Neural progenitor cell (in vitro differentiated cells): ENCODE measurements around the gene PYGB. TPM values are rescaled to one million over a fixed set of nuclear protein-coding genes. Genes with fewer than 3 reads are reported as not detected.

Experiments
- DNase-seq: peaks from one replicate; pipeline ENCODE4 v3.0.0-alpha.2; 2016; ENCODE audit warnings: low spot score
- H2AFZ ChIP-seq: fragments of 200-600 bp; sonication (generic); replicated peaks from 2 replicates; pipeline ENCODE4 v1.6.1; 2016; ENCODE audit warnings: antibody characterized with exemption
- H3F3A ChIP-seq: fragments of 200-600 bp; sonication (generic); 2 replicates; pipeline ENCODE4 v1.6.1; 2016; ENCODE audit warnings: antibody characterized with exemption, low read depth
- H3K27ac ChIP-seq: fragments of 200-600 bp; sonication (generic); 2 replicates; pipeline ENCODE4 v1.5.1; 2016; ENCODE audit warnings: mild to moderate bottlenecking
- H3K27me3 ChIP-seq: fragments of 200-600 bp; sonication (generic); 2 replicates; pipeline ENCODE4 v1.6.1; 2016; ENCODE audit warnings: mild to moderate bottlenecking, moderate library complexity
- H3K36me3 ChIP-seq: fragments of 200-600 bp; sonication (generic); 2 replicates; pipeline ENCODE4 v1.5.1; 2016
- H3K4me1 ChIP-seq: fragments of 200-600 bp; sonication (generic); 2 replicates; pipeline ENCODE4 v1.6.1; 2016; ENCODE audit warnings: mixed run types
- H3K4me2 ChIP-seq: fragments of 200-600 bp; sonication (generic); 2 replicates; pipeline ENCODE4 v1.6.1; 2016
- H3K4me3 ChIP-seq: fragments of 200-600 bp; sonication (generic); 2 replicates; pipeline ENCODE4 v1.5.1; 2016
- H3K79me2 ChIP-seq: fragments of 200-600 bp; sonication (generic); 2 replicates; pipeline ENCODE4 v1.6.1; 2016; ENCODE audit warnings: low read depth
- H3K9ac ChIP-seq: fragments of 200-600 bp; sonication (generic); 2 replicates; pipeline ENCODE4 v1.6.1; 2016
- H3K9me3 ChIP-seq: fragments of 200-600 bp; sonication (generic); 2 replicates; pipeline ENCODE4 v1.5.1; 2016; ENCODE audit warnings: low read depth
- H4K20me1 ChIP-seq: fragments of 200-600 bp; sonication (generic); 2 replicates; pipeline ENCODE4 v1.6.1; 2016; ENCODE audit warnings: low read depth
- H3K27ac Mint-ChIP-seq: 3 replicates; pipeline ENCODE4 v1.8.0; 2021; ENCODE audit warnings: mixed read lengths
- H3K27me3 Mint-ChIP-seq: 2 replicates; pipeline ENCODE4 v1.8.0; 2022; ENCODE audit warnings: low read depth, mild to moderate bottlenecking, inconsistent platforms, moderate library complexity, mixed read lengths; ENCODE audit not compliant: insufficient read depth
- H3K36me3 Mint-ChIP-seq: 3 replicates; pipeline ENCODE4 v1.8.0; 2021; ENCODE audit warnings: mixed read lengths
- H3K4me1 Mint-ChIP-seq: 3 replicates; pipeline ENCODE4 v1.8.0; 2021; ENCODE audit warnings: mixed read lengths
- H3K4me3 Mint-ChIP-seq: 3 replicates; pipeline ENCODE4 v1.8.0; 2021; ENCODE audit warnings: mild to moderate bottlenecking, moderate library complexity, mixed read lengths
- H3K9me3 Mint-ChIP-seq: 3 replicates; pipeline ENCODE4 v1.8.0; 2020; ENCODE audit warnings: mixed read lengths
- EZH2 ChIP-seq: fragments of 200-600 bp; sonication (generic); IDR thresholded peaks from 2 replicates; pipeline ENCODE4 v1.6.1; 2017; ENCODE audit warnings: antibody characterized with exemption, mild to moderate bottlenecking, moderate library complexity
- EZH2phosphoT487 ChIP-seq: fragments of 200-600 bp; sonication (generic); IDR thresholded peaks from 2 replicates; pipeline ENCODE4 v1.6.1; 2017; ENCODE audit warnings: antibody characterized with exemption
- total RNA-seq: library from RNA; depleted of rRNA; stranded (reverse); fragments of >200 nt; gene quantifications from 2 replicates; pipeline ENCODE4 v1.2.3, GENCODE V29; 2015; ENCODE audit warnings: low replicate concordance
- TF ChIP-seq, protein P1 (sequence below): fragments of 200-600 bp; sonication (generic); IDR thresholded peaks from 2 replicates; pipeline ENCODE4 v1.5.1; 2017; ENCODE audit warnings: antibody characterized with exemption, mild to moderate bottlenecking

PYGB gene
- total RNA-seq, 1 donor from 2014 or later, result 40.9 TPM

DNA sequence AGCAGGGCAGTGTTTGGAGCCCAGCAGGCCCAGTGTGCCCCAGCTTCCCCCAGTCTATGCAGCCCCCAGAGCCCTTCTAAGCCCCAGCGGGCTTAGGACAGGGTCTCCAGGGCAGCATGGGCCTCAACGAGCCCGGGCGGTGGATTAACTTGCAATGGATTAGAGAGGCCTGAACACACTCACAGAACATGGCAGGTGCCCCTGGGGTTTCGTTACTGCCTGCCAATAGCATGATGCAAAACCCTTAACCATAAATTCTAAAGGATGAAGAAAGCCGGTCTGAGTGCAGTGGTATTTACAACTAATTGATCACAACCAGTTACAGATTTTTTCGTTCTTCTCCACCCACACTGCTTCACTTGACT, 33.5 kb upstream of the PYGB start:
- H3K36me3 Mint-ChIP-seq, result peaks cover 23% of the 10 kb centered on the region
- H3K4me3 ChIP-seq, result no peak overlapping the region
- DNase-seq, result no peak
- H3K27ac ChIP-seq, result no peak overlapping the region
- peaks cover 3% of the 10 kb centered on the region for H3K4me1 ChIP-seq
- H4K20me1 ChIP-seq, result no peaks in the 10 kb centered on the region
- no peak overlapping the region for H3K4me3 Mint-ChIP-seq
- no peak overlapping the region for H3K9ac ChIP-seq
- H3K27me3 Mint-ChIP-seq, result peaks cover 4% of the 10 kb centered on the region
- H3K79me2 ChIP-seq, result no peaks in the 10 kb centered on the region
- H2AFZ ChIP-seq, result no peak overlapping the region
- H3K36me3 ChIP-seq, result no peaks in the 10 kb centered on the region
- no peaks in the 10 kb centered on the region for H3K4me1 Mint-ChIP-seq
- H3K9me3 Mint-ChIP-seq, result no peaks in the 10 kb centered on the region
- no peaks in the 10 kb centered on the region for H3K27me3 ChIP-seq
- TF ChIP-seq EZH2, result no peak
- TF ChIP-seq EZH2phosphoT487, result no peak
- TF ChIP-seq, protein P1, sequence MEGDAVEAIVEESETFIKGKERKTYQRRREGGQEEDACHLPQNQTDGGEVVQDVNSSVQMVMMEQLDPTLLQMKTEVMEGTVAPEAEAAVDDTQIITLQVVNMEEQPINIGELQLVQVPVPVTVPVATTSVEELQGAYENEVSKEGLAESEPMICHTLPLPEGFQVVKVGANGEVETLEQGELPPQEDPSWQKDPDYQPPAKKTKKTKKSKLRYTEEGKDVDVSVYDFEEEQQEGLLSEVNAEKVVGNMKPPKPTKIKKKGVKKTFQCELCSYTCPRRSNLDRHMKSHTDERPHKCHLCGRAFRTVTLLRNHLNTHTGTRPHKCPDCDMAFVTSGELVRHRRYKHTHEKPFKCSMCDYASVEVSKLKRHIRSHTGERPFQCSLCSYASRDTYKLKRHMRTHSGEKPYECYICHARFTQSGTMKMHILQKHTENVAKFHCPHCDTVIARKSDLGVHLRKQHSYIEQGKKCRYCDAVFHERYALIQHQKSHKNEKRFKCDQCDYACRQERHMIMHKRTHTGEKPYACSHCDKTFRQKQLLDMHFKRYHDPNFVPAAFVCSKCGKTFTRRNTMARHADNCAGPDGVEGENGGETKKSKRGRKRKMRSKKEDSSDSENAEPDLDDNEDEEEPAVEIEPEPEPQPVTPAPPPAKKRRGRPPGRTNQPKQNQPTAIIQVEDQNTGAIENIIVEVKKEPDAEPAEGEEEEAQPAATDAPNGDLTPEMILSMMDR, result no peak
- no peak overlapping the region for H3K27ac Mint-ChIP-seq
- no peaks in the 10 kb centered on the region for H3K9me3 ChIP-seq
- H3F3A ChIP-seq, result no peaks in the 10 kb centered on the region
- H3K4me2 ChIP-seq, result no peak overlapping the region

DNA sequence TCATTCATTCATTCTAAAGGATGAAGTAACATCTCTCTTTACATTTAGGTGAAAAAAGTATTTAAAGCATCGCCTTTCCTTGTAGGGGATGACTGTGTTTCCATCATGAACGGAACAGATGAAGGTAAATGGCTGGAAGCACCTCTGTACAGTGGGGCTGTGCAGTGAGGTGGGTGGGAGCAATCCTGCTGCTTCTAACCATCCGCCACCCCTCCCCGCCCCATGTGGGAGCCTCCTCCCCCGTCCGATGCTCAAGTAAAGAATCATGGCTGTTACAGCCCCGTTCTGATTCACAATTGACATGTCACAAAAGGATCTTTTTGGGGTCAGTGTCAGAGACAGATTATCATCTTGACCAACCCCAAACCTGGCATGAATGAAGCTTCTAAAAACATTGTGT, 33.1 kb upstream of the PYGB start:
- no peaks in the 10 kb centered on the region for H3K36me3 ChIP-seq
- Mint-ChIP-seq H3K27me3 (peaks cover 4% of the 10 kb centered on the region), H3K27ac (no peak overlapping the region), H3K9me3 (no peaks in the 10 kb centered on the region), H3K4me3 (no peak overlapping the region), H3K36me3 (peaks cover 19% of the 10 kb centered on the region), H3K4me1 (no peaks in the 10 kb centered on the region)
- H4K20me1 ChIP-seq, result no peaks in the 10 kb centered on the region
- H2AFZ ChIP-seq, result no peak overlapping the region
- H3K4me1 ChIP-seq, result peaks cover 3% of the 10 kb centered on the region
- no peaks in the 10 kb centered on the region for H3F3A ChIP-seq
- H3K79me2 ChIP-seq, result no peaks in the 10 kb centered on the region
- TF ChIP-seq EZH2phosphoT487 (no peak), EZH2 (no peak)
- TF ChIP-seq, protein P1, result no peak
- H3K27me3 ChIP-seq, result no peaks in the 10 kb centered on the region
- H3K9me3 ChIP-seq, result no peaks in the 10 kb centered on the region
- H3K9ac ChIP-seq, result no peak overlapping the region
- no peak overlapping the region for H3K4me2 ChIP-seq
- no peak overlapping the region for H3K27ac ChIP-seq
- no peak for DNase-seq
- no peak overlapping the region for H3K4me3 ChIP-seq

DNA sequence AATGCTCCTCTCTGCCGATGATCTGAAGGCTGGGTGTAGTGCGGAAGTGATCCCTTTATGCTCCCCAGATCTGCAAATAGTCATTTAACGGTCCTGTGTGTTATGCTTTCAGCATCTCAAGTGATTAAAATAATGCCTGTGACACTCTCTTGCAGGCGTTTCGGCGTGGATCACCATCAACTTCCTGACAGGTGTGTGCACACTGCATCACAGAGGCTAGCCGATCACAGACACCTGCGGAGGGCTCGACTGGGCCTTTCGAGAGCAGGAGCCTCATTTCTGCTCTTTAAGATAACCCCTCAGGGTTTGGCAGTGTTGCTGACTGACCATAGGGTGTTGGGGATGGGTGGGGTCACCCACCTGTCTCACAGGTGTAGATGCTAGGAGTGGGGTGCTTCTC, 32.4 kb upstream of the PYGB start:
- no peak overlapping the region for H3K4me2 ChIP-seq
- H3K9ac ChIP-seq, result no peak overlapping the region
- no peaks in the 10 kb centered on the region for H3K9me3 ChIP-seq
- no peak for DNase-seq
- Mint-ChIP-seq H3K27me3 (peaks cover 4% of the 10 kb centered on the region), H3K4me3 (no peak overlapping the region), H3K4me1 (no peaks in the 10 kb centered on the region), H3K36me3 (peaks cover 17% of the 10 kb centered on the region), H3K9me3 (no peaks in the 10 kb centered on the region), H3K27ac (no peak overlapping the region)
- no peak overlapping the region for H3K4me3 ChIP-seq
- H3K27ac ChIP-seq, result no peak overlapping the region
- no peaks in the 10 kb centered on the region for H3K79me2 ChIP-seq
- H4K20me1 ChIP-seq, result no peaks in the 10 kb centered on the region
- TF ChIP-seq EZH2, result no peak
- TF ChIP-seq, protein P1, result no peak
- no peak for TF ChIP-seq EZH2phosphoT487
- no peaks in the 10 kb centered on the region for H3F3A ChIP-seq
- no peaks in the 10 kb centered on the region for H3K36me3 ChIP-seq
- H2AFZ ChIP-seq, result no peak overlapping the region
- no peaks in the 10 kb centered on the region for H3K27me3 ChIP-seq
- H3K4me1 ChIP-seq, result peaks cover 3% of the 10 kb centered on the region
